Spleen (tissue), 7 donors: ENCODE results near the gene SUMO3.

Source experiments
- POLR2A ChIP-seq, 3 donors: fragments of 450-650 bp; IDR thresholded peaks; one replicate each; pipeline ENCODE4 v1.5.1; 2017; ENCODE audit warnings: antibody characterized with exemption in 3 of 3, mild to moderate bottlenecking in 1 of 3
- TF ChIP-seq, protein P1 (sequence below), 11 experiments: fragments of 200-600 bp in 7 of 11; fragments of 450-650 bp in 4 of 11; sonication (generic) in 4 of 11; IDR thresholded peaks in 8 of 11; conservative IDR thresholded peaks in 3 of 11; 1 replicate in 7 of 11; 2 replicates in 4 of 11; pipeline versions ENCODE4 v1.4.0 to v1.8.0; 2016 to 2021; ENCODE audit warnings: antibody characterized with exemption in 11 of 11, inconsistent platforms in 4 of 11, mild to moderate bottlenecking in 1 of 11
- donor health status: DM: no; HTN: no; CAD: no; lungs with moderate emphysema.
- donor health status: DM: no; HTN: no; CAD: no.
- donor health status: DM: no; HTN: no; CAD: no.

DNA sequence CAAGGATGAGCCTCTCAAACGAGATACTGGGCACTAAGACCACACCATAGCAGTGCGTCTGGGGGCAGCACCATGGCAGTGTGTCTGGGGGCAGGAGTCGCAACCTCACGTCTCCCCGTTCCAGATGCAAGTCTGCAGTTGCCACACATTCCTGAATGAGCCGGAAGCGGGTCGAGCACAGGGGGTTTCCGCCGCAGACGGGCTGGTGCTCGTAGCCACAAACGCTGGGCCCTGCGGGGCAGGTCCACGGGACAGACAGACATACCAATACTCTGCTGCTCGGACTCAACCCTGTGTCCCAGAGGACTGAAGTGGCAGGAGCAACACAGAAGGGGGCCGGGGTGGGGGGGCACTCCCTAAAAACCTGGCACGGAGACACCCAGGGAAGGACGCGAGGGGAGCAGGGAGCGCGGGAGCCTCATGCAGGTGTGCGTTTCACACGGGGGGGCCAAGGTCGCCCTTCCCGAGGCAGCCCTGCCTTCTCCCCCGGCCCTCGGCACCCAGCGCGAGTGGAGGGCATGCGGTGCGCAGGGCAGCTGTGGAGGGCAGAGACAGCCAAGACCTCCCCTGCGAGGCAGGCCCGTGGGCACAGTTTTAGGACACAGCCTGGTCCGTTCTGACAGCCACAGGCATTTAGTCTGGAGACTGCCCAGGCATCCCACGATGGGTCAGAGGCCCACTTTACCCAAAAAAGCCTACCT is 31.1 kb upstream of the SUMO3 start:
- TF ChIP-seq, protein P1, sequence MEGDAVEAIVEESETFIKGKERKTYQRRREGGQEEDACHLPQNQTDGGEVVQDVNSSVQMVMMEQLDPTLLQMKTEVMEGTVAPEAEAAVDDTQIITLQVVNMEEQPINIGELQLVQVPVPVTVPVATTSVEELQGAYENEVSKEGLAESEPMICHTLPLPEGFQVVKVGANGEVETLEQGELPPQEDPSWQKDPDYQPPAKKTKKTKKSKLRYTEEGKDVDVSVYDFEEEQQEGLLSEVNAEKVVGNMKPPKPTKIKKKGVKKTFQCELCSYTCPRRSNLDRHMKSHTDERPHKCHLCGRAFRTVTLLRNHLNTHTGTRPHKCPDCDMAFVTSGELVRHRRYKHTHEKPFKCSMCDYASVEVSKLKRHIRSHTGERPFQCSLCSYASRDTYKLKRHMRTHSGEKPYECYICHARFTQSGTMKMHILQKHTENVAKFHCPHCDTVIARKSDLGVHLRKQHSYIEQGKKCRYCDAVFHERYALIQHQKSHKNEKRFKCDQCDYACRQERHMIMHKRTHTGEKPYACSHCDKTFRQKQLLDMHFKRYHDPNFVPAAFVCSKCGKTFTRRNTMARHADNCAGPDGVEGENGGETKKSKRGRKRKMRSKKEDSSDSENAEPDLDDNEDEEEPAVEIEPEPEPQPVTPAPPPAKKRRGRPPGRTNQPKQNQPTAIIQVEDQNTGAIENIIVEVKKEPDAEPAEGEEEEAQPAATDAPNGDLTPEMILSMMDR (IDR thresholded peaks at IDR 0.05 in 8 of 11, conservative IDR thresholded peaks at IDR 0.05 in 3 of 11): no peak
- TF ChIP-seq POLR2A (IDR thresholded peaks at IDR 0.05): no peak
